GM19397 (cell line): ENCODE results near the gene HOXA11.

Source experiments
- ATAC-seq: cut with Tn5 transposase; IDR thresholded peaks from one replicate; pipeline ENCODE4 v1.9.1; 2021; ENCODE audit warnings: mild to moderate bottlenecking, moderate library complexity; ENCODE audit not compliant: unreplicated experiment

The HOXA11 gene

DNA sequence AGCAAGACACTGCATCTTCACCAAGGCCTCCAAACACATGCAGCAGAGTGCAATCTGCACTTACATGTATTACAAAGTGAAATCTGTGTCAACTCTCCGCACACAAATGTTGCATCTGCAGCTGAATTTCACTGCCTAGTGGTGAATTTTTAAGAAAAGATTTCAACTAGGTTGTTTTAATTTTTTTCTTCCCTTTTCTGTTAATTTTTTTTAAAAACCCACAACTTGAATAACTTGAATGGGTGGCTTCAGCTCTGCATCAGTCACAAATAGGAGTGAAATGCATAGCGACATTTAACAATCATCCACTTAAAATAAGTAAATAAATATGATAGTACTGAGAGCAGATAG is 8.9 kb upstream of the HOXA11 start:
- ATAC-seq = no peak

DNA sequence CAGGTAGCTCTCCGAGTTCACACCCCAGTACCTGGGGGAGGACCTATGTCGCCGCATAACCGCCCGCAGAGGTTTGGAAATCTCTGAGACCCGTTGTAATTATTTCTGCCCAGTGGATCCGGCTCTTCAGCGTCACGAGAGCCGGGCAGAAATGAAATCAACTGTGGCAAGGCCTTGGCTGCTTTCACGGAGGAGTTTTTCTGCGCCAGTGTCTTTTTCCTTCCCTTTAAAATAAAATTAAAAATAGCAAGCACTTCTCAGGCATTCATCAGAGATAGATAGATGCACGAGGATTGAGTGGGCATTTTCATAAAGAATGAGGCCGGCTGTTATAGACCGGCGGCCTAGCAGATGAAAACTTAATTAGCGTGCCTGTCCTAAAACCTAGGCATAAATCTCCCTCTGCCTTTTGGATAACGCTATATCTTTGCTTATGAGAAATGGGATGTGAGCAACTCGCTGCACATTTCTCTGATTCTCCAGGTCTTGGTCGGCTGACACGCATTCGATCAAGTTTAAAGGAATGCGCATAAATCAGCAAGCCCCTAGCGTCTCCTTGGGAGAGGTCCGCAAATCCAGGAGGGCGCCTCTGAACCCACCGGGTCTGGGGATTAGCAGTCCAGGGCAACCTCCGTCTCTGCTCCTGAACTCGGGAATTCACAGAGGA is 8.4 kb upstream of the HOXA11 start:
- no peak for ATAC-seq

DNA sequence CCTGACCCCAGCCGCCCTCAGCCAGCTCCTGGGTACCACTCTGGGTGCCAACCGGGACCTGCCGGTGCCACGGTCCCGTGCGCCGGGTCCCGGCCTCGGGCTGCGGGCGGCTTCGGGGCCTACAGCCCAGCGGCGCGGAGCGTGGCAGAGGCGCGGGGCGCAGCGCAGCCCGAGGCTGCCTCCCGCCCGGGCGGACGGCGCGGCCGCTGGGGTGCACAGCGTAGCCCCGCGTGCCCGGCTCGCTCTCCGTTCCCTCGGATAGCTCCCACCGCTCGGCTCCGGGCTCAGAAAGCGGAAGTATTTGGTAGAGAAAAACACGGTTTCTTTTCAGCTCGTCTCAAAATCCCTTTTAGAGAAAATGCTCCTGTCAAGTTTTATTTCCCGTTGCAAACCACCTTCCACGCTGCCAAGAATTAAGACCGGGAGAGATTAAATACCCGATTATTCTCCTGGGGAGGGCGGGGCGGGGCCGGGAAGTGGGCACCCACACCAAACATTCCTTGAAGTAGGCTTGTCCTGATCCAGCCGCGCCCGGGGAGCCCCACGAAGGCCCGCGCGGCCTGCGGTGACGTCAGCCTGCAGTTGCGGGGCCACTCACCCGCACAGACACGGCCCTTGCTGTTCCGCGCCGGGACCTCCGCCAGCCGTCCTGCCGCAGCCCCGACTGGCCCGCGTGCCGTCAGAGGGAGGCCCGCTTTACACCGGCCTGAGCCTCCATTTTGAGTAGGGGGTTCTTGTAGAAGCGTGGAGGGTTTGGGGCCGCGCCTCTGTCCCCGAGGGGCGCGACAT is 7.7 kb upstream of the HOXA11 start:
- no peak for ATAC-seq

GRCh38 chr7:27191833-27192545 is 7.0 kb upstream of the HOXA11 start:
- ATAC-seq = no peak

DNA sequence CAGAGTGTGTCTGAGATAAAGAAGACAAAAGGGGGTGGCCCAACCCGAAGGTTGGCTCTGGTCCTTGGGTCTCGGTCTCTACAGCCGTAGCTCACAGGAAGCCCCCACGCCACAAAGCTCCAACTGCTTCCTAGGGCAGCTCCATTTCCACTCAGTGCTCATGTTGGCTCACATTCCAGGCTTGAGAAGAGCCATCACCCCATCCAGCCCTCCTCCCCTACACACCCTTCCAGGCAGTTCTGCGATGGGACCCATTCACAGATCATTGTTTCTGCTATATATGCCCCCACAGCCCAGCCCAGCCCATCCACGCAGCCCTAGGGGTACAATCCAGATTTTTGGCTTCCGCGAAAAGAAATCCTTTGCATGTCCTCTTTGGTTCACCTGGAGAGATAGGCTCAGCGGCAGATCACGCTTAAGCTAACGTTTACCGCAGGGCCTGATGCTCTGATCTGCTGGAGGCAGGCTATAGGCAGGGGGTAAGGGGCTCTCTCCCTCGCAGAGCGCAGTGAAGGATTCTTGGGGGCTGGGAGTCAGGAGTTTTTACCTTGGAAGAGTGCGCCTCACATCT is 6.2 kb upstream of the HOXA11 start:
- ATAC-seq = no peak

DNA sequence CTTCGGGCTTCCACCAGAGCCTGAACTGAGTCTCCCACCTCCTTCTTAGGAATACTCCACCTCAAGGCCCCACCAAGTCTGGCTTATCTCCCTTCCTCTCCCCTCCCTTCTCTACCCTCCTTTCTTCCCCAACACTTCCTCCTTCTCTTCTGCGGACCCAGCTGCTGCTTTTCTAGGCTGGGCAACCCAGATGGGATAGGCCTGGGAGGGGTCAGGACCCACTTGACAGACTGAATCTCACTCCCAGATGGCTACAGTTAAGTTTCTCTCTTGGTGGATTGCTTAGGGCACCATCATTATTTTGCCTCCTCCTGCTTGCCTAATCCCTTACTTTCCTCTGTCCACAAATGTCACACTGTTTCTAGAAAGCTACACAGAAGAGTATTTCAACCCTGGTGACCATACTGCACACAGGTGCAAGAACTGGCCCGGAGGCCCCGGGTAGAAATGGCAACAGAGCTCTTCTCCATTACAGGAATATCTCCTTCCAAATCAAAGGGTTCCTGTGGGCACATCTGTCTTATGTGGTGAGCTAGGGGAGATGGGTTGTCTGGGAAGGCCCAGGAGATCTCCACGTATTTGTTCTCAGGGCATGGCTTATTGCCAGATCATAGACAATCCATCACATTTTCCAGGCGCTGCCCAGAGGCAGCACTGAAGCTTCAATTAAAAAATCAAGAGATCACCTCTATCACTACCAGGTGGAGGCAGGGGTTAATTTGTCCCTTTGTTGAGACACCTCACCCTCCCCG is 5.1 kb upstream of the HOXA11 start:
- no peak for ATAC-seq

GRCh38 chr7:27189295-27189996 is 4.4 kb upstream of the HOXA11 start:
- no peak for ATAC-seq

DNA sequence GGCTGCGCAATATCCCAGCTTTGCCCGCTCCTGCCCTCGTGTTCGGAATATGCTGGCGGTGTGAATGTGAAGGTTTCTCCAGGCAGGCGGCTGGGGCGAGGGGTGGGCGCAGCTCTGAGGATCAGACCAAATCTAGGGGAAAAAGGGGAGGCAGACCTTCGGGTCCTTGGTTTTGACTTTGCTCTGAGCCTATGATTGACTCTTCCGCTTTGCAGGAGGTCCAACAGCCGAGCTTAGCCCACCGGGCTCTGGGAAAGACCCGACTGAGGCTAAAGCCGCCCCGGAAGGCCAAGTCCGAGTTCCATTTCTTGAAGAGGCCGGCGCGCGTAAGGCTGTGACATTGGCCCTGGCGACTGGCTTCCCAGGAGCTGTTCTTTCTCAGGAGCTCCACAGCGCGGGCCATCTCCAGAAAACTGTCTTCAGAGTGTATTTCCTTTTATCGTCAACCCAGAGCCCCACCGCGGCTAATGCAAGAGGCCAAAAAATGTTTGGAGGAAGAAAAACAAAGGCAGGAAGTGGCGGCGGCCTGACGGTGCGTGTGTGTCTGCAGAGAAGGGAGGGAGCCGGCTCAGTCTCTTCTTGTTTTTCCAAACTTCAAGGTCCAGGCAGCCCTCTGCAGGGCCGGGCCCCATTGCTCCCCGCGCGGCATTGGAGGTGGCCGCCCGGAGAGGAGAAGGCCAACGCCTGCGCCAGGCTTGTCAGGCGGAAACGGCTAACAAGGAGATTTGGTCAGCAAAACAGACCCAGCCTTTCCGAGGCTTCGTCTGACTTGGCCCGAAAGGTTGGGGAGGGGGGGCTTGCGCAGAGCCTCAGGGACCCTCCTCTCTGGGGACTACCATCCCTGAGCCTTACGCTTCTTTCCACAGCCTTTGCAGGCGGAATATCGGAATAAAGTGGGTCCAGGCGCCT is 3.6 kb upstream of the HOXA11 start:
- ATAC-seq = no peak

DNA sequence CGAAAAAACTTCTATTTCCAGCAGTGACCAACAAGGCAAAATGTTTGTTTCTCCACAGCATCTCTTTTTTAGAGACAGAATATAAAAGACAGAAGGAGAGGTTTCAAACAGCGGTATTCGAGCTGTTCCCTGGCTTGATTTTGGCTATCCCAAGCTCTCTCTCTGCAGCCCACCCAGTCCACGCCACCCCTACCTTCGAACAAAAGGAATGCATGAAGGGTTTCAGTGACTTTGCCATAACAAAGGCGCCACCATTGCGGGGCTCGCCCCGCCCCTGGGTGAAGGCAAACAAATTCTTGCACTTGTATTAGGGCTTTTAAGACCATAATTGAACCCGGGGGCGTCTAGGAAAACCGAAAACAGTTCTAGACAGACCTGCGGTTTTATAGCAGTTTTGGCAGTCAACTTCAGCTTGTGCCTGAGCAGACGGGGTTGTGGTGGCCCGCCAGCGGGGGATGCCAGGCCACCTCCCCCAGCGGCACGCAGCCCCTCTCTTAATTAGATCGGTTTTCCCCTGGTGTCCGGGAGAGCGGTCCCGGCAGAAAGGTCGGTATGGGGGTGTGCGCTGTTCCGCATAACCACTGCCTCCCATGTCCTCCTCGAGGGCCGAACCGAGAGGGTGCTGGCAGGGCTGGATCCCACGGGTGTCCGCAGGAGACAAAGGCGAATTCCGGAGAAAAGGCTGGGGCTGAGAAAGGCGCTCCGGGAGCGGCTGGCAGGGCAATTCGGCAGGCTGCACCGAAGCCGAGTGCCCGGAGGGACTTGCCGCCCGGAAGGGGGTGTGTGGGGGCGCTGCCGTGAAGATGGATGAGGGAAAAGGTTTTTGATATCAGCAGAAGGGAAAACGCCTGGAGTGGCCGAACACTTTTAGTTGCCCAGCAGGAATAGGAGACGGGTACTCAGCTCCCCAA is 2.7 kb upstream of the HOXA11 start:
- no peak for ATAC-seq

DNA sequence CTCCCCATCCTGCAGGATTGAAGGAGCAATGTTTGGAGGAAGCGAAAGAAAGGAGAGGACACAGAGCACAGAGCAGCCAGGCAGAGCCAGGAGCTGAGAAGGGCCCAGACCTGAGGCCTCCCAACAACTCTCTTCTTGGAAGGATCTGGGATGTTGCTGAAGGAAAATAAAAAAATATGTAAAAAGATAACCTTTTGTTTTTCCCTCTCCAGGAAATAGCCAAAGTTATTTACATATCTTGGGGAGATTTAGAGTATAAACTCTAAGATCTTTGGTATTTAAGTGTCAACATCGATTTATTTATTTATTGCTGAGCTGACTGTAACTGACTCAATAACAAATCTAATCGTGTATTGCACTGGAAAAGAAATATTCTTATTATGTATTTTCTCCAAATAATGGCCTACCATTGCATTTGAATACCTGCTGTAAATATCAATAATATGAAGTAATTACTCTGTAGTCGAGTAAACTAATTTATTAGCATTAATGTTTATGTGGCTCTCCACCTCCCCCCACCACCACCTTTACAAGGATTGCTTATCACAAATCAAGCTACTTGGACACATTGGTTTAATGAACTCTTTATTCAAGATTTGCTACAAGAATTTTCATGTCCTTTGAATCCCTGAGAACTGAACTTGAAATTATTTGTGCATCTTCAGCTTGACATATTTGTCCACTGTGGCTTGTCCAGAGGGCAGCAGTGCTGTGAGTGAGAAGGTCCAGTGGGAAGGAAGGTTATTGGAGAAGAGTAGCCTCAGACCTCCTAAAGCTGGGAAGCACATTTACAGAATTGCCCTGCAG is 1.8 kb upstream of the HOXA11 start:
- no peak for ATAC-seq

GRCh38 chr7:27185854-27186667 is 1.0 kb upstream of the HOXA11 start:
- no peak for ATAC-seq

DNA sequence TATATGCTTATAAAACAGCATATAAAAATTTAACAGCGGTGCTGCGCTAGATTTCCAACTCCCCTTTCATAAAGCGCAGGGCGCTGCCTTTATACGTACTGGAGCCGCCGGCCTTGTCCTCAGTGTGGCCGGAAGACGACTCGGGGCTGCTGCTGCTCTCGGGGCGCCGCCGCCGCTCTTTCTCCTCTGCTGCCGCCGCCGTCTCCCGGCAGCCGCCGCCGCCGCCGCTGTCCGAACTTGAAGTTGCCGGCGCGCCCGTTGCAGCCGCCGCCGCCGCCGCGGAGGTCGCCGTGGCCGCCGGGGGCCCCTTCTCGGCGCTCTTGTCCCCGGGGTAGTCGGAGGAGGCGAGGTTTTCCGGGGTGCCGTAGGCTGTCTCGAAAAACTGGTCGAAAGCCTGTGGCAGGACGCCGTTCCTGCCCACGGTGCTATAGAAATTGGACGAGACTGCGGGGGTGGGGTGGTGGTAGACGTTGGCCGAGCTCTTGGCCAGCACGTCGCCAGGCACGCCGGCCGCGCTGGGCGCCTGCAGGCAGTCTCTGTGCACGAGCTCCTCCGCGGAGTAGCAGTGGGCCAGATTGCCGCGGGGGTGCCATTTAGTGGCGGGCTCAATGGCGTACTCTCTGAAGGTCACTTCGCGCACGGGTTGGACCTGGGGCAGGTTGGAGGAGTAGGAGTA is 557 bp downstream of the HOXA11 start:
- ATAC-seq = no peak

DNA sequence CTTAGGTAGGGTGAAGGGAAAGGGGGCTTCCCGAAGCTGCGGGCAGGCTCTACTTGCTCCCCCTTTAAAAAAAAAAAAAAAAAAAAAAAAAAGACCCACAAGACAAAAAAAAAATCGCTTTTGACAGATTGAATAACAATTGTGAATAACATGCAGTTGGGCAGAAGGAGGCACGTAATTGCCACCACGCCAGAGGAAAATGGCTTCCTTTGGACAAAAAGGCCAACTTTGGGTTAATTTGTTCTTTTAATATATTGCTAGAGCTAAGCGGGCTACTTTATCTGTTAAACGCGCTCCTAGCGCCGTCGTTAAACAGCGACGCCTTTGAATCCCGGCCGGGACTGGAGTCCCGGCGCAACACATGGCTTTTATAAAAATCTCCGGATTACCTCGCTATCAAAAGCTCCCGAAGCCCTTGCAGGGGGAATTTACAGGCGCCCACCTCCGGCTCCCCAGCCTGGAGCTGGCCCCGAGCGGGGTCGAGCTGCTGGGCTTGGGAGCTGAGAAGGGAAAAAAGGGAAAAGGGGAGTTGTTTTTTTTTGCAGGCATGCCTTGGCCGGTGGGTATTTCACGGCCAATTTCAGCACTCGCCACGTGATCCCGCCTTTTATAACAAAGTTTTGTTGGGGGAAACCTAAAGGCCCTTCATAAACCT is 1.2 kb downstream of the HOXA11 start:
- no peak for ATAC-seq

DNA sequence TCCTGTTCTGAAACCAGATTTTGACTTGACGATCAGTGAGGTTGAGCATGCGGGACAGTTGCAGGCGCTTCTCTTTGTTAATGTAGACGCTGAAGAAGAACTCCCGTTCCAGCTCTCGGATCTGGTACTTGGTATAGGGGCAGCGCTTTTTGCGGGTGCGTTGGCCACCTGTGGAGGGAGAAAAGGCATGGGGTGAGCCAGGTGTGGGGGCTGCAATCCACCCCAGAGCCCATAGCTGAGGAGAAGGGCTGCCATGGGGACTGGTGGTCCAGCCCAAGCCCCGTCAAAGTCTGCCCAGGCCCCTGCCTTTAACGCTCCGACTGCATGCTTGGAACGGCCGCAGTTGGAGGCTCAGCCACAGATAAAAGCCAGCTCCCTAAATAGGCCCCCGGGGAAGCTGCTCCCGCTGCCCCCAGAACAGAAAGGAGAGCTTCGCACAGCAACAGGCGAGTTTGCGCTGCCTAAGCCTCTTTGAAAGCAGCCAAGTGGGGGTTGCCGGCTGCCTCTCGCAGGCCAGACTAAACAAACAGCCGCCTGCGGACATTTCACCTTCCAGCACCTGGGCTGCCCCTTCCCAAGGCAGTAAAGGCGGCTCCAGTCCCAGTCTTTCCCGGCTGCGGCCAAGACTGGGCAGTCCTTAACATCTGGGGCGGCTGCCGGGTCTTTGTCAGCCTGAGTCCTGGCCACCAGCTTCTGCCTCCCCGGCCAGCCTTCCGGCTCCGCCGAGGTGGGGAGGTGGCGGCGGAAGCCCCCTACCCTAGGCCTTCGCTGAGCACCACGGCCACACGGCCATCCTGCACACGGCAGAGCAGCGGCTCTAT is 2.0 kb downstream of the HOXA11 start:
- ATAC-seq = no peak
